Measurements from ENCODE around the gene TMEM109. TPM values are rescaled to one million over a fixed set of nuclear protein-coding genes. Genes with fewer than 3 reads are reported as not detected.

Gene TMEM109
- polyA plus RNA-seq, 3 donors = 58.2 to 107 (median 83.5) TPM

DNA sequence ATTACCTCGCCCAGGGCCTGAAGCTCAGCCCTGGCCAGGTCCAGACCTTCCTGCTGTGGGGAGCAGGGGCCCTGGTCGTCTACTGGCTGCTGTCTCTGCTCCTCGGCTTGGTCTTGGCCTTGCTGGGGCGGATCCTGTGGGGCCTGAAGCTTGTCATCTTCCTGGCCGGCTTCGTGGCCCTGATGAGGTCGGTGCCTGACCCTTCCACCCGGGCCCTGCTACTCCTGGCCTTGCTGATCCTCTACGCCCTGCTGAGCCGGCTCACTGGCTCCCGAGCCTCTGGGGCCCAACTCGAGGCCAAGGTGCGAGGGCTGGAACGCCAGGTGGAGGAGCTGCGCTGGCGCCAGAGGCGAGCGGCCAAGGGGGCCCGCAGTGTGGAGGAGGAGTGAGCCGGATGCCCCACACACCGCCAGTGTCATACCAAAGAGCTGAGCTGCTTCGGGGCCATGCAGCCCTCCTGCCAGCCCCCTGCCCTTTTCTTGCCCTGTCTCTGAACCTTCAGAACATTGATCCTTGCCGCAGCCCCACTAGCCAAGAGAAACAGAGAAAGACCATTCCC, 7.9 kb downstream of the TMEM109 start:
- H3K27ac ChIP-seq (ENCODE audit: low read depth, low read length) = no peak overlapping the region
- 81 to 84% (median 82%) methylated on average over 21 to 23 of the region's 23 CpGs for WGBS, 3 donors

DNA sequence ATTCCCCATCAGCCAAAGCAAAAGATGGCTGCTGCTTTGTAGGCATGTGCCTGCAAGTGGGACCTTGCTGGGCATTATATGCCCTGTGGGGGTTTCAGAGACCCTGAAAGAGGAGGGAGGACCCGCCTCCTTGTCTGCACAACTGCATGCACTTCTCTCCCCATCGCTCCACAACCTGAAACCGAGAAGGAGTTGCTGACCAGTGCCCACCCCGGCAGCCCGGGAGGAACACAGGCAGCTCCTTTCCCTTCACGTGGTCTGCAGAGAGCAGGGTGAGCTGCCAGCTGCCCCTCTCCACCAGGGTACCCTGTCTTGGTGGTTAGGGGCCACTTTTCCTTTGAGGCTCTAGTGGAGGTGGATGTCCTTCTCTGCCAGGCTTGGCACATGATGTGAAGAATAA, 8.9 kb downstream of the TMEM109 start:
- 86 to 89% (median 87%) methylated on average over 6 of the region's 6 CpGs for WGBS, 3 donors
- H3K27ac ChIP-seq (ENCODE audit: low read depth, low read length) = no peak overlapping the region

DNA sequence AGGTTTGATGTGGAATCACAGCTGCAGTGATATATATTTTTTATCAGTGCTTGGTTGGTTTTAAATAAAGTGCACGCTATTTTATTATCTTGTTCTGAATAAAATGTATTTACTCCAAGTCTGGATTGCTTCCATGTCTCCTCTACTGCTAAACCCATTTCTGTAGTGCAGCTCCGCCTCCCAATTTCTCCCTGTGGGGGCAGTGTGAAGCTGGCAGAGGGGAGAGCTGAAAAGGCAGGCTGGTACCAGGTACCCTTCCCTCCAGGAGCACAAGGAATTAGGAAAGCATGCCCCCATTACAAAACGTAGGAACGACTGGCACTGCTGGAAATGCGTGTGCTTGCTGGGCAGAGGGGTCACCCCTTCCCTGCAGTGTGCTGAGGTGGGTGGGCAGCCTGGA, 9.4 kb downstream of the TMEM109 start:
- H3K27ac ChIP-seq (ENCODE audit: low read depth, low read length) = no peak overlapping the region
- WGBS, 3 donors = 63 to 75% (median 71%) methylated on average over 5 of the region's 5 CpGs

DNA sequence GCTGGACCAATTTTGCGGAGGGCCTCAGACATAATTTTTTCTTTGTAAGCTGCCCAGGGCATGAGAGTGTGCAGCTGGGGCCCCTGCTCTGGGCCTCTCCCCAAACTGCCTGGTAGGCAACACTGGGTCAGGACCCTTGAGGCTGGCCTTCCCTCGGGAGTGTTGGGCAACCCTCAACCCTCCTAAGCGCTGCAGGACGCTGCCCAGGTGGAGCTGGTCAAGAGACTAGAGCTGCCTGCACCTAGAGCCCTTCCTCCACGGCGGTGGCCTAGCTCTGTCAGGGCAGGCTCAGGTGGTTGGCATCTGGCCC, 9.8 kb downstream of the TMEM109 start:
- no peak overlapping the region for H3K27ac ChIP-seq (ENCODE audit: low read depth, low read length)
- WGBS, 3 donors = 42 to 61% (median 48%) methylated on average over 6 of the region's 6 CpGs

DNA sequence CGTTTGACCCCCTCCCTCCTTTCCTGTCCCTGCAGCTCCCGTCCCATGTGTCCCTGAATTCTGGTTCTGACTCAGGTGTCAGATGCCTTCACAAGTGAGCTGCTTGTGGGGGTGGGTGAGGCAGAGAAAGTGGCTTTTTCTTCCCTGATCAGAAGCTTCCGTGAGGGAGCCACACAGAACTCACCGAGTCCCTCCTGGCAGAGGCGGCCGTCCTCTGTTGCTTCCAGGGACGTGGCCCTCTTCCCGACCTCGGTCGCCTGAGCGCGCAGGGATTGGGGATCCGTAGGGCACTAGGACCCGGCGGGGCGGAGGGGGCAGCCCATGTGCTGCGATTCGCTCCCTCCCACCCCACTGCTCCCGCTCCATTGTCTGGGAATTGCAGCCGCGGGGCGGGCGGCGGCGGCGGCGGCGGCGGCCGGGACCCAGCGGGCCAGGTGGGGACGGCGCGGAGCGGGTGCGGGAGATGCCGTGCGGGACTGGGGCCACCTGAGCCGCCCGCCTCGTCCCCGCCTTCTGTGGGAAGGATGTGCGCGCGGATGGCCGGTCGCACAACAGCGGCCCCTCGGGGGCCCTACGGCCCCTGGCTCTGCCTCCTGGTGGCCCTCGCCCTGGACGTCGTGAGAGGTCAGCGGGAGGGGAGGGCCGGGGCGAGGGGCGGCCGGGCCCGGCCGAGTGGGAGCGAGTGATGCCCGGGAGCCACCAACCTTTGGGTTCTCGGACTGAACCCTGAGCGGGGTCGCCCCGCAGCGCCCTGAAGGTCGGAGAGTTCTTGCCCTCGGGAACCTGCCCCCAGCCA, 10.3 kb downstream of the TMEM109 start, which contains the start of gene TMEM132A:
TSS of gene TMEM132A (plus strand) at position 351 of the 796 bp plus-strand sequence. CDS start at position 525, 174 bp downstream.
- 1% methylated on average over 41 to 69 of the region's 69 CpGs for WGBS, 3 donors
- no peak within 1 kb of the TSS for H3K27ac ChIP-seq (ENCODE audit: low read depth, low read length)

DNA sequence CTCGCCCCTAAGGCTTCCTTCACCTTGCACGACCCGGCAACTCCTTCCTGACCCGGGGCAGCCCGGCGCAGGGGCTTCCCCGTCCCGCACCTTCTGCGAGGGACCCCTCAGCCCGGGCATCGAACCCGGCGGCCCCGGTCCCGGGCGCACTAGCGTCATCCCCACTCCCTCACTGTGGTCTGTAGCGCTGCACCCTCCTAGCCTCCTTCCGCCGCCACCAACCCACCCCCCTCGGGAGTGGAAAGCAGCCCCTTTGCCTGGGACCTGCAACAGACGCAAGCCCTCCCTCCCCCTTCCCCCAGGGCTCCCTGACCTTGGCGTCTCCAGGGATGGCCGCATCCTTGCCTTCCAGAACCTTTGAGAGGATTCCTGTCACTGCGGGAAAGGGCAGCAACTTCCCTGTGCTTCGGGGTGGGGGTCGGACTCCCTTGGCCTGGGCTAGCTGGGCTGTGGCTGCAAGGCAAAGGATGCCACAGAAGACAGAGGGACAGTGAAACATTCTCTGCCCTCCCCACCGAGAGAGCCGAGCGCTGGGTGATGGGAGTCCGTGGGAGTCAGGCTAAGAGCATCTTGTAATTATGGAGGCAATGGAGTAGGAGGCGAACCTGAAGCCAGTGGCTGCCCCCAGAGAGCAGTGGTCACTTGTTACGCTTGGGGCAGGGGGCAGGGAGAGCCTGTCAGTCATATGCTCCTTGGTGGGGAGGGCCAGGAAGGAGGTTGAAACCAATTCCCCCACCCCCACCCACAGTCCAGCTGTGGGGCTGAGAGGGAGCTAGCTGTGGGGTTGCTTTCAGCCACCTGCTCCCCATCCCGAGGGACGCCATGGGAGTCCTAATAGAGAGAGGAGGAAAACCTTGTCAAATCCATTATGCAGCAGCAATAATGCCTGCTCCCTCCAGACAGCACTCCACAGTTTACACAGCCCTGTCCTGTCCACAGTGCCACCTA, 11.2 kb downstream of the TMEM109 start:
- WGBS, 3 donors = 6 to 8% (median 7%) methylated on average over 34 to 35 of the region's 35 CpGs
- H3K27ac ChIP-seq (ENCODE audit: low read depth, low read length) = no peak overlapping the region

DNA sequence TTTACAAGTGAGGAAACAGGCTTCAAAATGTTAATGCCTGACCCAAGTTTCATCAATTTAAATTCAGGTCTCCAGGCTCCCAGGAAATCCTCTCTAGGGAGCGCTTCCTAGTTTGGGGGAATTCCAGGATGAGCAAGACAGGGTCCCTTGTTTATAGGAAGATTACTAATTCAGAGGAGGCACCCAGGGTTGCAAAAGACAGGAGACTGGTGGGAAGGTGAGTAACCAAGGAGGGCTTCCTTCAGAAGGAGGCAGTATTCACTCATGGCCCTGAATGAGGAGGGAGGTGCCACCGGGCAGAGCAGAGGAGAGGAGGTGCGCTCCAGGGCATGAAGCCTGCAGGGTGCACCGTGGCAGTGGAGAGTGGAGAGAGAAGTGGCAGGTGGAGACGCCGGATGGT, 11.9 kb downstream of the TMEM109 start:
- WGBS, 3 donors = 63 to 73% (median 72%) methylated on average over 6 of the region's 6 CpGs
- H3K27ac ChIP-seq (ENCODE audit: low read depth, low read length) = no peak overlapping the region

DNA sequence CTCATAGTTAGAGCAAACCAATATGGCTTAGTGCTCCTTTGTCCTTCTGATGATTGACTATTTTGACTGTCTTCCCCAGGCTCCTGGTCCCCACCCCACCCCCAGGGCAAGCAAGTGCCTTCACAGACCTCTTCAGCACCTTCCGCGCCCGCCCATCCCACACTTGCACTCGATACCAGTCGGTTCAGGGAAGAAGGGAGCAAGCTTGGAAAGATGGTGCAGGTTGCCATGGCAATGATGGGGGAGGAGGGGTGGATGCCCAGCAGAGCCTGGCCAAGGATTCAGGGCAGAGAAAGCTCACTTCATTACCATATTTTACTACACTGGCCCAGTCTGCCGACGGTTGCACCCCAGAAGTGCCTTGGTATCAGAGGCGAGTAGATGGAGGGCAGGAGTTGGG, 12.5 kb downstream of the TMEM109 start:
- WGBS, 3 donors = 96 to 97% (median 96%) methylated on average over 8 of the region's 8 CpGs
- H3K27ac ChIP-seq (ENCODE audit: low read depth, low read length) = no peak overlapping the region

DNA sequence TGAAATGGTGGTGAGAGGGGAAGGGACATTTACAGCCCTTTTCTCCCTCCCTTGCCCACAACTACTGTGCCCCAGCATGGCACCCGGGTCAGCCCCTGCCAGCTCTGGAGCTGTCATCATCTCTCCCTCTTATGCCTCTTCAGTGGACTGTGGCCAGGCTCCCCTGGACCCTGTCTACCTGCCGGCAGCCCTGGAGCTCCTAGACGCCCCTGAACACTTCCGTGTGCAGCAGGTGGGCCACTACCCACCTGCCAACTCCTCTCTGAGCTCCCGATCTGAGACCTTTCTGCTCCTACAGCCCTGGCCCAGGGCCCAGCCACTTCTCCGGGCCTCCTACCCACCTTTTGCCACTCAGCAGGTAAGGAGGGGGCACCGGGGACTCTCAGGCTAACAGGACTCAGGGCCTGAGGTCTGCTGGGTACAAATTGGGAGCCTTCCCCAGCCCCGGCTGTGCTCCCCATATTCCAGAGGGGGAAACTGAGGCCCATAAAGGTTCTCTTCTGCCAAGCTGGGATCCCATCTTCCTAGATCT, 13.2 kb downstream of the TMEM109 start:
- WGBS, 3 donors = 91 to 94% (median 92%) methylated on average over 8 of the region's 8 CpGs

DNA sequence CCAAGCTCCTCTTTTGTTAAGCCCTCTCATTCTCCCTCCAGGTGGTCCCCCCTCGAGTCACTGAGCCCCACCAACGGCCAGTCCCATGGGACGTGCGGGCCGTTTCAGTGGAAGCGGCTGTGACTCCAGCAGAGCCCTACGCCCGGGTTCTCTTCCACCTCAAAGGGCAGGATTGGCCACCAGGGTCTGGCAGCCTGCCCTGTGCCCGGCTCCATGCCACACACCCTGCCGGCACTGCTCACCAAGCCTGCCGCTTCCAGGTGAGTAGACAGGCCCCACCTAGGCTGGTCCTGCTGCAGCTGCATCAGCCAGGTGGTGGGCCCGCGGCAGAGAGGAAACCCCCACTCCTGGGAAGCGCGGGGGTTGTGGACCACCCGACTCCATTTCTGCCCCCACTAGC, 13.6 kb downstream of the TMEM109 start:
- WGBS, 3 donors = 80 to 90% (median 88%) methylated on average over 15 to 16 of the region's 16 CpGs
- H3K27ac ChIP-seq (ENCODE audit: low read depth, low read length) = no peak overlapping the region

More for the DNA sequence above, 13.2 kb downstream of the TMEM109 start:
- H3K27ac ChIP-seq (ENCODE audit: low read depth, low read length) = no peak overlapping the region

DNA sequence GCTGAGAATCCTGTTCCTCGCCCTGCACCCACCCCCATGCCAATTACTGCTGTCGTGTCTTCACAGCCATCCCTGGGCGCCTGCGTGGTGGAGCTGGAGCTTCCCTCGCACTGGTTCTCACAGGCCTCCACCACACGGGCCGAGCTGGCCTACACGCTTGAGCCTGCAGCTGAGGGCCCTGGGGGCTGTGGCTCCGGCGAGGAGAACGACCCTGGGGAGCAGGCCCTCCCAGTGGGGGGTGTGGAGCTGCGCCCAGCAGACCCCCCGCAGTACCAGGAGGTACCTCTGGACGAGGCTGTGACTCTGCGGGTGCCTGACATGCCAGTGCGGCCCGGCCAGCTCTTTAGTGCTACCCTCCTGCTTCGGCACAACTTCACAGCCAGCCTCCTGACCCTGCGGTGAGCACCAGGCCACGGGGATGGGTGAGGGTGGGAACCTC, 14.6 kb downstream of the TMEM109 start:
- WGBS, 3 donors = 93 to 94% (median 94%) methylated on average over 20 of the region's 20 CpGs
- no peak overlapping the region for H3K27ac ChIP-seq (ENCODE audit: low read depth, low read length)

DNA sequence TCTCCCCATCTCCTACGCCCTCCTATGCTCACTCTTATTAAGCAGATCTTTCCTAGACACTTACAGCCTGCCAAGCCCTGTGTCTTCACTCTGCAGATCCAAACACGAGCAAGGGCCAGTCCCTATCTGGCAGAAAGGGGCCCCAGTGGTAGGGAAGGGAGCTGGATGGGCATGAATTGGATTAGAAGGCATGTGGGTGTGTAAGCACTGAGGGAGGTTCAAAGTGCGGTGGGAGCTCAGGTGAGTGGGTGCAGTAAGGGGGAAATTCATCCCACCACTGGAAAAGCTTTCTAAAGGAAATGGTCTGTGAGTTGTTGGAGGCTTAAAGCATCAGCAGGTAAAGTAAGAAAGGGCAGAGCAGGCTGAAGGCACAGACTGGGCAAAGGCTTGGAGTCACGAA, 15.8 kb downstream of the TMEM109 start:
- 88 to 90% (median 89%) methylated on average over 4 of the region's 4 CpGs for WGBS, 3 donors
- no peak overlapping the region for H3K27ac ChIP-seq (ENCODE audit: low read depth, low read length)

DNA sequence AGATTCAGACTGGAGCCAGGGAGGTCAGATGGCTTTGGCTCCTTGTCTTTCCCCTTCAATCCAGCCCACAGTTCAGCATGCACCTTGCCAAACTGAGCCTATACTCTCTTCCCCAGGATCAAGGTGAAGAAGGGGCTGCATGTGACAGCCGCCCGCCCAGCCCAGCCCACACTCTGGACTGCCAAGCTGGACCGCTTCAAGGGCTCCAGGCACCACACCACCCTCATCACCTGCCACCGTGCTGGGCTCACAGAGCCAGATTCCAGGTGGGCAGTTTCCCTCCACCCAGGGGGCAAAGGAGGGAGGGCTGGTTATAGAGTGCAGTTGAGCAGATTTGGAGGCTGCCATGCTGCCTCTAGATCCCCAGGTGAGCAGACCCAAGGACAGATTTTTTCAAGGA, 16.4 kb downstream of the TMEM109 start:
- 94 to 96% (median 95%) methylated on average over 4 of the region's 4 CpGs for WGBS, 3 donors
- H3K27ac ChIP-seq (ENCODE audit: low read depth, low read length) = no peak overlapping the region

DNA sequence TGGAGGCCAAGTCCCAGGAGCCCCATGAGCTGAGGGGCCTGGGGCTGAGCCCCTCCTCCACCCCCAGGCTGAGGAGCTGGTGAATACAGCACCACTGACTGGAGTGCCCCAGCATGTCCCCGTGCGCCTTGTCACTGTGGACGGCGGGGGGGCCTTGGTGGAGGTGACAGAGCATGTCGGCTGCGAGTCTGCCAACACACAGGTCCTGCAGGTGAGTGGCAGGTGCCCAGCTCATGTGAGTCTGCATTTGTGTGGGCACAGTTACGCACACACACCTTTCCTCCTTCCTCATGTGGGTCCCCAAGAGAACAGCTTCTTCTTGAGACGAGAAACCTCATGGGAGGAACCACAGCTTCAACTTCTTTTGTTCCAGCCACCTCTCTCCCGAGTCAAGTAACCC, 18.0 kb downstream of the TMEM109 start:
- no peak overlapping the region for H3K27ac ChIP-seq (ENCODE audit: low read depth, low read length)
- WGBS, 3 donors = 88 to 90% (median 89%) methylated on average over 9 of the region's 9 CpGs

DNA sequence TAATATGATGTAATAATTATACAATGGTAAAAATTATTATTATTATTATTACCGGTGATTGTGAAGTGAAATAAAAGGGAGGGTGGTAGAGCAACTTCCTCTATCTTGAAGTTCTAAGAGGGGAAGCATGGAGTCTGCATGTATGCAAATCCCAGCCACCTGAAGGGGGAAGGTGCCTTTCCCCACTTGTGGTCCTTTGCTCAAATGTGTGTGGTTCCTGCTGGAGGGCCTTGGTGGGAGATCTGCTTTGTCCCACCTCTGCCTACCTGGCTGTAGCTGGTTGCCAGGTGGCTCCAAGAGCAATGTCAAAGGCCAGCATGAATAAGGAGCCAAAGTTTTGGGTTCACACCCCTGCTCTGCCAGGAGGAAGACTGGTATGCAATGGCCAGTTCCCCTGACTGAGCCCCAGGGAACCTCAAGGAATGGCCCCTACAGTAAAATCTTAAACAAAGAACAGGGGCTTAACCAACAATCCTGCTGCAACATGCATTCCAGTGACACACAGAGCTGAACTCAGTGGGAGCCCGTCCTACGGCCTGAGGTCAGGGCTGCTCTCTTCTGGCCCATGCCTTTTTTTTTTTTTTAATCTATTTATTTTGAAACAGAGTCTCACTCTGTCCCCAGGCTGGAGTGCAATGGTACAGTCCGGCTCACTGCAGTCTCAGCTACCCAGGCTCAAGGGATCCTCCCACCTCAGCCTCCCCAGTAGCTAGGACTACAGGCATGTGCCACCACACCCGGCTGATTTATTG, 18.8 kb downstream of the TMEM109 start:
- H3K27ac ChIP-seq (ENCODE audit: low read depth, low read length) = no peak overlapping the region
- 76 to 87% (median 78%) methylated on average over 5 of the region's 5 CpGs for WGBS, 3 donors

DNA sequence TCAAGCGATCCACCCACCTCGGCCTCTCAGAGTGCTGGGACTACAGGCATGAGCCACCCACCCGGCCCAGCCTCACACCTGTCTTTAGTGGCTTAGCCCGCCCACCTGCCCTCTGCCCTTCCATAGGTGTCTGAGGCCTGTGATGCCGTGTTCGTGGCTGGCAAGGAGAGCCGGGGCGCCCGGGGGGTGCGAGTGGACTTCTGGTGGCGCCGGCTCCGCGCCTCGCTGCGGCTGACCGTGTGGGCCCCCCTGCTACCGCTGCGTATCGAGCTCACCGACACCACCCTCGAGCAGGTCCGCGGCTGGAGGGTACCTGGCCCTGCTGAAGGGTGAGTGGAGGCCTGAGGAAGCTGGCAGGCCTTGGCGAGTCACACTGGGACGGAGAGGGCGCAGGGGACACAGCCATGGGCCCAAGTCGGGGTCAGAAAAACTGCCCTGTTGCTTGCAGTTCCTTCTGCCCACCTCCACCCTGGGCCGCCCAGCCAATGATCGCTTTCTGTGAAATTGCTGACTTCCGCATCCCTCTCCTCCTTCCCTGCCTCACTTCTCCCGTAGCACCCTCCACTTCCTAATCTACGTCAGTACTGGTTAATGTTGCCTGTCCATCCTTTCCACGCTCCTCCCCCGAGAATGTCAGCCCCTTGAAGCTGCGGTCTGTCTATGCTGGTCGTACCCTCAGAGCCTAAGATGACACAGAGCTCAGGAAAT, 19.6 kb downstream of the TMEM109 start:
- WGBS, 3 donors = 94 to 95% (median 94%) methylated on average over 37 of the region's 37 CpGs
- no peak overlapping the region for H3K27ac ChIP-seq (ENCODE audit: low read depth, low read length)

DNA sequence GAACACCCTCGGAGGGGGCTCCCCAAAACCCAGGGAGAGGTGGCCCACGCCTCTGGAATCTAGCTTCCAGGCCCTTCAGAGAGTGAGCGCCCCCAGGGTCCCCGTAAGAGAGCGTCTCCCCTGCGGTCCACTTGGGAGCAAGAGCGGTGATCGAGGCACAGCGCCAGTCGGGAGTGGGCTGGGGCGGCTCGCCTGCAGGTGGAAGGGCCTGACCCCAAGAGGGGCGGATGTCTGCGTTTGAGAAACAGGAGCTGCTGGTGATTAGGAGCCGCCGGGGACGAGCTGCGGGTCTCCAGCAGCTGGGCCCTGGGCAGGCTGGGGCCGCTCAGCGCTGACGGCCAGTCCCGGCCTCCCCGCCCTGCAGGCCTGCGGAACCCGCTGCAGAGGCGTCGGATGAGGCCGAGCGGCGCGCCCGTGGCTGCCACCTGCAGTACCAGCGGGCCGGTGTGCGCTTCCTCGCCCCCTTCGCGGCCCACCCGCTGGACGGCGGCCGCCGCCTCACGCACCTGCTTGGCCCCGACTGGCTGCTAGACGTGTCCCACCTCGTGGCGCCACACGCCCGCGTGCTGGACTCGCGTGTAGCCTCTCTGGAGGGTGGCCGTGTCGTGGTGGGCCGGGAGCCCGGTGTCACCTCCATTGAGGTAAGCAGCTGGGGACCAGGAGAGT, 20.3 kb downstream of the TMEM109 start:
- H3K27ac ChIP-seq (ENCODE audit: low read depth, low read length) = no peak overlapping the region
- 91 to 95% (median 93%) methylated on average over 49 to 57 of the region's 57 CpGs for WGBS, 3 donors
